SK-N-SH (cell line): ENCODE results near the gene CLPSL1. TPM values are rescaled to one million over a fixed set of nuclear protein-coding genes. Genes with fewer than 3 reads are reported as not detected.

Source experiments
- CTCF ChIA-PET: fragments of 300-600, 350-600 bp; formaldehyde crosslinking; extraction: SDS; loops from one replicate; lab custom pipeline; 2021; lab: Yijun Ruan, JAX
- POLR2A ChIA-PET: fragments of 350-600 bp; sonication (Branson Sonifier 250); formaldehyde crosslinking; extraction: SDS; loops from one replicate; lab custom pipeline; 2020; ENCODE audit warnings: antibody characterized with exemption, inconsistent platforms; lab: Yijun Ruan, JAX
- DNase-seq: peaks from one replicate; pipeline ENCODE4 v3.0.0; 2012
- H2AFZ ChIP-seq: fragments of 200-600 bp; sonication (generic); 2 replicates; pipeline ENCODE4 v1.8.1; 2016; ENCODE audit warnings: antibody characterized with exemption, mild to moderate bottlenecking, low read depth
- H3F3A ChIP-seq: fragments of 200-600 bp; sonication (generic); replicated peaks from 2 replicates; pipeline ENCODE3; 2016; ENCODE audit warnings: antibody characterized with exemption, mild to moderate bottlenecking; ENCODE audit not compliant: insufficient read depth
- H3K27ac ChIP-seq, 2 experiments: fragments of 200-500 bp in 1 of 2; fragments of 200-600 bp in 1 of 2; sonication (Bioruptor generic) in 1 of 2; sonication (generic), shearing (Covaris generic) in 1 of 2; 2 replicates each; pipeline versions ENCODE4 v1.5.1 to v1.6.1; 2014 to 2016; ENCODE audit warnings: low read depth in 2 of 2, inconsistent platforms in 1 of 2, low read length in 1 of 2, mild to moderate bottlenecking in 1 of 2, mixed read lengths in 1 of 2
- H3K27me3 ChIP-seq: fragments of 200-600 bp; sonication (generic), shearing (Covaris generic); 2 replicates; pipeline ENCODE4 v1.6.1; 2016; ENCODE audit warnings: mixed run types; ENCODE audit not compliant: insufficient read depth
- H3K36me3 ChIP-seq, 2 experiments: fragments of 200-500 bp in 1 of 2; fragments of 200-600 bp in 1 of 2; sonication (Bioruptor generic) in 1 of 2; sonication (generic) in 1 of 2; replicated peaks in 1 of 2; 2 replicates each; pipeline versions ENCODE3 to v1.5.1; 2014 to 2016; ENCODE audit warnings: low read length in 1 of 2, mild to moderate bottlenecking in 1 of 2; ENCODE audit not compliant: insufficient read depth in 2 of 2, control insufficient read depth in 1 of 2
- H3K4me1 ChIP-seq, 2 experiments: fragments of 200-500 bp in 1 of 2; fragments of 200-600 bp in 1 of 2; sonication (Bioruptor generic) in 1 of 2; sonication (generic), shearing (Covaris generic) in 1 of 2; 2 replicates each; pipeline versions ENCODE4 v1.5.1 to v1.6.1; 2014 to 2016; ENCODE audit warnings: low read depth in 1 of 2, low read length in 1 of 2, mixed run types in 1 of 2; ENCODE audit not compliant: insufficient read depth in 2 of 2, control insufficient read depth in 1 of 2
- H3K4me2 ChIP-seq: fragments of 200-600 bp; sonication (generic), shearing (Covaris generic); 2 replicates; pipeline ENCODE4 v1.6.1; 2017; ENCODE audit warnings: mixed run types
- H3K4me3 ChIP-seq, 2 experiments: fragments of 200-500 bp in 1 of 2; fragments of 200-600 bp in 1 of 2; sonication (Bioruptor generic) in 1 of 2; sonication (generic), shearing (Covaris generic) in 1 of 2; 2 replicates each; pipeline versions ENCODE4 v1.5.1 to v1.8.1; 2014 to 2016; ENCODE audit warnings: low read depth in 2 of 2, inconsistent platforms in 1 of 2, low read length in 1 of 2, mild to moderate bottlenecking in 1 of 2, mixed read lengths in 1 of 2, moderate library complexity in 1 of 2
- H3K79me2 ChIP-seq: fragments of 200-600 bp; sonication (generic); 2 replicates; pipeline ENCODE4 v1.8.1; 2017; ENCODE audit warnings: mild to moderate bottlenecking; ENCODE audit not compliant: insufficient read depth
- H3K9ac ChIP-seq: fragments of 200-600 bp; sonication (generic); 2 replicates; pipeline ENCODE4 v1.6.1; 2017; ENCODE audit warnings: mixed run types
- H3K9me2 ChIP-seq: fragments of 200-600 bp; sonication (generic); 2 replicates; pipeline ENCODE4 v1.6.1; 2017; ENCODE audit warnings: mixed run types
- H3K9me3 ChIP-seq: fragments of 200-600 bp; sonication (generic); 2 replicates; pipeline ENCODE4 v1.6.1; 2017; ENCODE audit warnings: mixed run types, mild to moderate bottlenecking, moderate library complexity
- H4K20me1 ChIP-seq: fragments of 200-600 bp; sonication (generic); 2 replicates; pipeline ENCODE4 v1.6.1; 2017; ENCODE audit warnings: mild to moderate bottlenecking, mixed run types; ENCODE audit not compliant: insufficient read depth
- EP300 ChIP-seq, 2 experiments: IDR thresholded peaks; 2 replicates each; pipeline versions ENCODE4 v1.4.0 to v1.6.1; 2012; ENCODE audit warnings: borderline replicate concordance in 1 of 2, low read depth in 1 of 2, low read length in 1 of 2
- FOSL2 ChIP-seq: IDR thresholded peaks from 2 replicates; pipeline ENCODE4 v1.4.0; 2012; ENCODE audit warnings: low read depth, mild to moderate bottlenecking, moderate library complexity, borderline replicate concordance
- IRF3 ChIP-seq: fragments of 150-350 bp; IDR thresholded peaks from 2 replicates; pipeline ENCODE4 v1.6.1; 2016; ENCODE audit warnings: mild to moderate bottlenecking, low read depth, low read length
- MAX ChIP-seq: IDR thresholded peaks from 2 replicates; pipeline ENCODE4 v1.4.0; 2012; ENCODE audit warnings: low read depth
- MXI1 ChIP-seq: IDR thresholded peaks from 2 replicates; pipeline ENCODE4 v1.6.1; 2012; ENCODE audit warnings: mild to moderate bottlenecking, low read depth, low read length, improper control_type of control experiment
- NFIC ChIP-seq: IDR thresholded peaks from 2 replicates; pipeline ENCODE4 v1.4.0; 2012; ENCODE audit warnings: borderline replicate concordance
- POLR2AphosphoS5 ChIP-seq: IDR thresholded peaks from 2 replicates; pipeline ENCODE4 v1.6.1; 2012; ENCODE audit warnings: low read depth, low read length
- RAD21 ChIP-seq: IDR thresholded peaks from 2 replicates; pipeline ENCODE4 v1.6.1; 2012; ENCODE audit warnings: mild to moderate bottlenecking, low read length
- RCOR1 ChIP-seq: fragments of 150-350 bp; IDR thresholded peaks from 2 replicates; pipeline ENCODE4 v1.6.1; 2017; ENCODE audit warnings: antibody characterized with exemption, low read length
- TEAD4 ChIP-seq: IDR thresholded peaks from 2 replicates; pipeline ENCODE4 v1.4.0; 2012; ENCODE audit warnings: mild to moderate bottlenecking, borderline replicate concordance; ENCODE audit not compliant: insufficient read depth
- USF1 ChIP-seq: IDR thresholded peaks from 2 replicates; pipeline ENCODE4 v1.4.0; 2012; ENCODE audit warnings: low read depth, borderline replicate concordance
- WGBS: methylation state at CpG from one replicate; pipeline ENCODE4 v1.1.6; 2017; ENCODE audit warnings: low lambda C conversion rate; 5-methylcytosine and 5-hydroxymethylcytosine counted together
- polyA plus RNA-seq, 3 experiments: library from polyadenylated mRNA; depleted of rRNA; stranded (reverse); fragments of >200 nt; gene quantifications; 2 replicates each; pipeline ENCODE4 v1.2.3, GENCODE V29; 2012
- TF ChIP-seq, protein P1 (sequence below): IDR thresholded peaks from 2 replicates; pipeline ENCODE4; 2012
- TF ChIP-seq, protein P2 (sequence below): IDR thresholded peaks from 2 replicates; pipeline ENCODE4 v1.6.1; 2012; ENCODE audit warnings: mild to moderate bottlenecking, low read depth, low read length, moderate library complexity

CLPSL1 gene
- polyA plus RNA-seq, 1 of the 3 experiments (the other 2 are of a cell fraction) = not detected

GRCh38 chr6:35739645-35740524, 40.9 kb upstream of the CLPSL1 start:
- ChIA-PET POLR2A (no interaction called here), CTCF (interaction anchor here (0.9 to 11.0 kb wide), 4 partner anchors 10 to 218 kb away, joined by 3 to 271 read pairs (median 66); no protein-coding TSS in a partner anchor)
- Histone ChIP-seq H3K9ac (no peak overlapping the region), H3K27me3 (no peaks in the 10 kb centered on the region), H3K9me3 (no peaks in the 10 kb centered on the region), H3K4me2 (no peak overlapping the region), H3K36me3 (no peaks in the 10 kb centered on the region), H4K20me1 (no peaks in the 10 kb centered on the region), H3K27ac (no peak overlapping the region), H3K9me2 (no peaks in the 10 kb centered on the region), H3K4me3 (no peak overlapping the region), H2AFZ (no peak overlapping the region), H3K79me2 (no peaks in the 10 kb centered on the region), H3K4me1 (peaks cover 0 to 6% of the 10 kb centered on the region in 2 experiments; a peak in 1 of 4 replicates), H3F3A (no peaks in the 10 kb centered on the region)
- TF ChIP-seq EP300 (IDR thresholded peaks at IDR 0.05; ENCODE audit: borderline replicate concordance in 1 of 2, low read depth in 1 of 2, low read length in 1 of 2) (no peak), RAD21 (no peak), NFIC (no peak), FOSL2 (no peak), MAX (no peak), IRF3 (no peak), POLR2AphosphoS5 (no peak), RCOR1 (no peak), USF1 (no peak), MXI1 (no peak), TEAD4 (no peak)
- TF ChIP-seq, protein P1, sequence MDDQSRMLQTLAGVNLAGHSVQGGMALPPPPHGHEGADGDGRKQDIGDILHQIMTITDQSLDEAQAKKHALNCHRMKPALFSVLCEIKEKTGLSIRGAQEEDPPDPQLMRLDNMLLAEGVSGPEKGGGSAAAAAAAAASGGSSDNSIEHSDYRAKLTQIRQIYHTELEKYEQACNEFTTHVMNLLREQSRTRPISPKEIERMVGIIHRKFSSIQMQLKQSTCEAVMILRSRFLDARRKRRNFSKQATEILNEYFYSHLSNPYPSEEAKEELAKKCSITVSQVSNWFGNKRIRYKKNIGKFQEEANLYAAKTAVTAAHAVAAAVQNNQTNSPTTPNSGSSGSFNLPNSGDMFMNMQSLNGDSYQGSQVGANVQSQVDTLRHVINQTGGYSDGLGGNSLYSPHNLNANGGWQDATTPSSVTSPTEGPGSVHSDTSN = no peak
- TF ChIP-seq, protein P2, sequence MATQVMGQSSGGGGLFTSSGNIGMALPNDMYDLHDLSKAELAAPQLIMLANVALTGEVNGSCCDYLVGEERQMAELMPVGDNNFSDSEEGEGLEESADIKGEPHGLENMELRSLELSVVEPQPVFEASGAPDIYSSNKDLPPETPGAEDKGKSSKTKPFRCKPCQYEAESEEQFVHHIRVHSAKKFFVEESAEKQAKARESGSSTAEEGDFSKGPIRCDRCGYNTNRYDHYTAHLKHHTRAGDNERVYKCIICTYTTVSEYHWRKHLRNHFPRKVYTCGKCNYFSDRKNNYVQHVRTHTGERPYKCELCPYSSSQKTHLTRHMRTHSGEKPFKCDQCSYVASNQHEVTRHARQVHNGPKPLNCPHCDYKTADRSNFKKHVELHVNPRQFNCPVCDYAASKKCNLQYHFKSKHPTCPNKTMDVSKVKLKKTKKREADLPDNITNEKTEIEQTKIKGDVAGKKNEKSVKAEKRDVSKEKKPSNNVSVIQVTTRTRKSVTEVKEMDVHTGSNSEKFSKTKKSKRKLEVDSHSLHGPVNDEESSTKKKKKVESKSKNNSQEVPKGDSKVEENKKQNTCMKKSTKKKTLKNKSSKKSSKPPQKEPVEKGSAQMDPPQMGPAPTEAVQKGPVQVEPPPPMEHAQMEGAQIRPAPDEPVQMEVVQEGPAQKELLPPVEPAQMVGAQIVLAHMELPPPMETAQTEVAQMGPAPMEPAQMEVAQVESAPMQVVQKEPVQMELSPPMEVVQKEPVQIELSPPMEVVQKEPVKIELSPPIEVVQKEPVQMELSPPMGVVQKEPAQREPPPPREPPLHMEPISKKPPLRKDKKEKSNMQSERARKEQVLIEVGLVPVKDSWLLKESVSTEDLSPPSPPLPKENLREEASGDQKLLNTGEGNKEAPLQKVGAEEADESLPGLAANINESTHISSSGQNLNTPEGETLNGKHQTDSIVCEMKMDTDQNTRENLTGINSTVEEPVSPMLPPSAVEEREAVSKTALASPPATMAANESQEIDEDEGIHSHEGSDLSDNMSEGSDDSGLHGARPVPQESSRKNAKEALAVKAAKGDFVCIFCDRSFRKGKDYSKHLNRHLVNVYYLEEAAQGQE = no peak
- no peak for DNase-seq
- WGBS = 83% methylated on average over 5 of the region's 5 CpGs
